ENCODE data around the gene DKK3.

DKK3 gene

GRCh38 chr11:11935536-11935935 is 72.9 kb downstream of the DKK3 start:
- DNase-seq: no peak

GRCh38 chr11:11931461-11932055 is 76.9 kb downstream of the DKK3 start:
- peak in 1 of 2 experiments; percentile 2 for DNase-seq

GRCh38 chr11:11929920-11930319 is 78.5 kb downstream of the DKK3 start:
- DNase-seq: no peak

- DNase-seq: no peak
Observed at GRCh38 chr11:11923828-11924227, 84.6 kb downstream of the DKK3 start.

- DNase-seq: no peak
Observed at GRCh38 chr11:11916981-11917399, 91.4 kb downstream of the DKK3 start.

- no peak for DNase-seq
Observed at GRCh38 chr11:11915625-11916024, 92.8 kb downstream of the DKK3 start.

GRCh38 chr11:11913395-11913794 is 95.0 kb downstream of the DKK3 start:
- DNase-seq: no peak

All from NCI-H1930 (cell line).